GM21619 (cell line): Measurements from ENCODE around the gene NAV3.

ENCODE experiments used
- ATAC-seq: cut with Tn5 transposase; IDR thresholded peaks from one replicate; pipeline ENCODE4 v1.9.1; 2021; ENCODE audit not compliant: unreplicated experiment

Gene NAV3

GRCh38 chr12:77923882-77924281 is 93.2 kb downstream of the NAV3 start:
- ATAC-seq: no peak

GRCh38 chr12:77924703-77925102 is 94.0 kb downstream of the NAV3 start:
- ATAC-seq: no peak

GRCh38 chr12:77925536-77926108 is 94.9 kb downstream of the NAV3 start:
- peak; percentile 100 for ATAC-seq

- no peak for ATAC-seq
Observed at GRCh38 chr12:77928078-77928477, 97.4 kb downstream of the NAV3 start.

GRCh38 chr12:77932216-77932615 is 101.5 kb downstream of the NAV3 start:
- ATAC-seq: no peak

- no peak for ATAC-seq
Observed at GRCh38 chr12:77938301-77938700, 107.6 kb downstream of the NAV3 start.

- no peak for ATAC-seq
Observed at GRCh38 chr12:77940011-77940423, 109.3 kb downstream of the NAV3 start.

- no peak for ATAC-seq
Observed at GRCh38 chr12:77940567-77940966, 109.9 kb downstream of the NAV3 start.

GRCh38 chr12:77941401-77941800 is 110.7 kb downstream of the NAV3 start:
- ATAC-seq: no peak

- no peak for ATAC-seq
Observed at GRCh38 chr12:77943466-77943865, 112.8 kb downstream of the NAV3 start.

GRCh38 chr12:77946541-77947061 is 115.9 kb downstream of the NAV3 start:
- ATAC-seq: no peak

GRCh38 chr12:77947330-77947729 is 116.6 kb downstream of the NAV3 start:
- no peak for ATAC-seq

GRCh38 chr12:77947746-77948145 is 117.1 kb downstream of the NAV3 start:
- ATAC-seq: no peak

- ATAC-seq: no peak
Observed at GRCh38 chr12:77949943-77950342, 119.2 kb downstream of the NAV3 start.

- no peak for ATAC-seq
Observed at GRCh38 chr12:77953528-77954205, 123.0 kb downstream of the NAV3 start.

- ATAC-seq: no peak
Observed at GRCh38 chr12:77954206-77954555, 123.5 kb downstream of the NAV3 start.

- no peak for ATAC-seq
Observed at GRCh38 chr12:77957062-77957461, 126.4 kb downstream of the NAV3 start.

- ATAC-seq: no peak
Observed at GRCh38 chr12:77963576-77964178, 133.0 kb downstream of the NAV3 start.

- no peak for ATAC-seq
Observed at GRCh38 chr12:77965790-77966189, 135.1 kb downstream of the NAV3 start.

GRCh38 chr12:77968021-77968420 is 137.3 kb downstream of the NAV3 start:
- ATAC-seq: no peak

GRCh38 chr12:77968571-77968970 is 137.9 kb downstream of the NAV3 start:
- ATAC-seq: no peak

- ATAC-seq: no peak
Observed at GRCh38 chr12:77973579-77973978, 142.9 kb downstream of the NAV3 start.
